Measurements from ENCODE around the gene HOXB7.

GRCh38 chr17:48615963-48616716, 5.3 kb upstream of the HOXB7 start:
- no peak for TF ChIP-seq POLR2A (IDR thresholded peaks at IDR 0.05)
- TF ChIP-seq, protein P1, sequence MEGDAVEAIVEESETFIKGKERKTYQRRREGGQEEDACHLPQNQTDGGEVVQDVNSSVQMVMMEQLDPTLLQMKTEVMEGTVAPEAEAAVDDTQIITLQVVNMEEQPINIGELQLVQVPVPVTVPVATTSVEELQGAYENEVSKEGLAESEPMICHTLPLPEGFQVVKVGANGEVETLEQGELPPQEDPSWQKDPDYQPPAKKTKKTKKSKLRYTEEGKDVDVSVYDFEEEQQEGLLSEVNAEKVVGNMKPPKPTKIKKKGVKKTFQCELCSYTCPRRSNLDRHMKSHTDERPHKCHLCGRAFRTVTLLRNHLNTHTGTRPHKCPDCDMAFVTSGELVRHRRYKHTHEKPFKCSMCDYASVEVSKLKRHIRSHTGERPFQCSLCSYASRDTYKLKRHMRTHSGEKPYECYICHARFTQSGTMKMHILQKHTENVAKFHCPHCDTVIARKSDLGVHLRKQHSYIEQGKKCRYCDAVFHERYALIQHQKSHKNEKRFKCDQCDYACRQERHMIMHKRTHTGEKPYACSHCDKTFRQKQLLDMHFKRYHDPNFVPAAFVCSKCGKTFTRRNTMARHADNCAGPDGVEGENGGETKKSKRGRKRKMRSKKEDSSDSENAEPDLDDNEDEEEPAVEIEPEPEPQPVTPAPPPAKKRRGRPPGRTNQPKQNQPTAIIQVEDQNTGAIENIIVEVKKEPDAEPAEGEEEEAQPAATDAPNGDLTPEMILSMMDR (IDR thresholded peaks at IDR 0.05): no peak

Data from Peyer's patch (tissue), 4 donors.